Measurements from ENCODE around the gene PTPRG. TPM values are rescaled to one million over a fixed set of nuclear protein-coding genes. Genes with fewer than 3 reads are reported as not detected.

Gene PTPRG
- total RNA-seq, 1 donor, result 41.0 TPM

- DNase-seq (ENCODE audit: low read depth), result no peak
- TF ChIP-seq CTCF (IDR thresholded peaks at IDR 0.05; ENCODE audit: insufficient read depth, low read depth, low read length), result no peak
- H3K4me3 ChIP-seq (ENCODE audit: low read depth, low read length), result no peak overlapping the region
Measured at GRCh38 chr3:62246985-62247384, 685.6 kb downstream of the PTPRG start.

GRCh38 chr3:62248734-62249483 is 687.5 kb downstream of the PTPRG start:
- DNase-seq (ENCODE audit: low read depth), result no peak
- H3K4me3 ChIP-seq (ENCODE audit: low read depth, low read length), result no peak overlapping the region
- no peak for TF ChIP-seq CTCF (IDR thresholded peaks at IDR 0.05; ENCODE audit: insufficient read depth, low read depth, low read length)

GRCh38 chr3:62249484-62249776 is 688.1 kb downstream of the PTPRG start:
- no peak overlapping the region for H3K4me3 ChIP-seq (ENCODE audit: low read depth, low read length)
- no peak for DNase-seq (ENCODE audit: low read depth)
- no peak for TF ChIP-seq CTCF (IDR thresholded peaks at IDR 0.05; ENCODE audit: insufficient read depth, low read depth, low read length)

- DNase-seq (ENCODE audit: low read depth), result no peak
- no peak for TF ChIP-seq CTCF (IDR thresholded peaks at IDR 0.05; ENCODE audit: insufficient read depth, low read depth, low read length)
- H3K4me3 ChIP-seq (ENCODE audit: low read depth, low read length), result no peak overlapping the region
Measured at GRCh38 chr3:62249855-62250543, 688.6 kb downstream of the PTPRG start.

- H3K4me3 ChIP-seq (ENCODE audit: low read depth, low read length), result no peak overlapping the region
- no peak for TF ChIP-seq CTCF (IDR thresholded peaks at IDR 0.05; ENCODE audit: insufficient read depth, low read depth, low read length)
- no peak for DNase-seq (ENCODE audit: low read depth)
Measured at GRCh38 chr3:62252438-62253157, 691.2 kb downstream of the PTPRG start.

- TF ChIP-seq CTCF (IDR thresholded peaks at IDR 0.05; ENCODE audit: insufficient read depth, low read depth, low read length), result no peak
- DNase-seq (ENCODE audit: low read depth), result no peak
- no peak overlapping the region for H3K4me3 ChIP-seq (ENCODE audit: low read depth, low read length)
Measured at GRCh38 chr3:62253971-62254370, 692.6 kb downstream of the PTPRG start.
